ENCODE results near the gene SPEF2.

The SPEF2 gene

DNA sequence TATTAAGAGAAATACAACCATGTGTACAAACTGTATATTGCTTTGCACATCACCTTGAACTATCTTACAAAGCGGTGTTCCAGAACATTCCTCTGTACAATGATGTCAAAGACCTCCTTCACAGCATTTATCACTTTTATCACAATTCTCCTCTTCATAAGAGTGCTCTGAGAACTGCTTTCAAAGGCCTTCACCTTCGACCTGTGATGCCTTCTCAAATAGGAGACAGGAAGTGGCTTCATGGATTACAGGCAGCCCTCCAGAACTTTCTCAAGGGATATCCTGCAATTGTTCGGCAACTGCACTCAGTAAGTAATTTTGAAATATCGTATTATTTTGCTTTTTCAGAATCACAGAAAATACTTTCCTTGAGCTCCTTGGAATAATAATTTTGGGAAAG, 171.1 kb downstream of the SPEF2 start:
- H3F3A ChIP-seq (ENCODE audit: control insufficient read depth, insufficient read depth), result no peaks in the 10 kb centered on the region
- H3K4me3 ChIP-seq (ENCODE audit: low read length), result no peak overlapping the region
- H3K9me2 ChIP-seq (replicated peaks; ENCODE audit: control insufficient read depth, low read length), result no peaks in the 10 kb centered on the region
- no peaks in the 10 kb centered on the region for H3K9me3 ChIP-seq (ENCODE audit: control insufficient read depth, insufficient read depth, low read length)
- no peaks in the 10 kb centered on the region for H4K20me1 ChIP-seq (ENCODE audit: control insufficient read depth, insufficient read depth, low read depth, low read length)
- H3K79me2 ChIP-seq (ENCODE audit: control insufficient read depth, low read length), result no peaks in the 10 kb centered on the region
- no peaks in the 10 kb centered on the region for H3K4me1 ChIP-seq (ENCODE audit: control insufficient read depth, low read length)
- H3K27me3 ChIP-seq (ENCODE audit: control insufficient read depth, low read length), result no peaks in the 10 kb centered on the region
- TF ChIP-seq EZH2phosphoT487 (IDR thresholded peaks at IDR 0.05; ENCODE audit: borderline replicate concordance, low read length) (no peak), CTCF (IDR thresholded peaks at IDR 0.05; ENCODE audit: low read depth, low read length, poor library complexity, severe bottlenecking) (no peak)
- no peak overlapping the region for H3K27ac ChIP-seq (ENCODE audit: low read depth, low read length)
- H3K36me3 ChIP-seq (ENCODE audit: control insufficient read depth, low read length), result no peaks in the 10 kb centered on the region
- H3K4me2 ChIP-seq (ENCODE audit: low read length), result no peak overlapping the region

GRCh38 chr5:35789732-35790456, 172.2 kb downstream of the SPEF2 start:
- no peaks in the 10 kb centered on the region for H3F3A ChIP-seq (ENCODE audit: control insufficient read depth, insufficient read depth)
- H3K27ac ChIP-seq (ENCODE audit: low read depth, low read length), result no peak overlapping the region
- no peak overlapping the region for H3K4me3 ChIP-seq (ENCODE audit: low read length)
- H3K79me2 ChIP-seq (ENCODE audit: control insufficient read depth, low read length), result no peaks in the 10 kb centered on the region
- H3K9me2 ChIP-seq (replicated peaks; ENCODE audit: control insufficient read depth, low read length), result no peaks in the 10 kb centered on the region
- no peaks in the 10 kb centered on the region for H3K36me3 ChIP-seq (ENCODE audit: control insufficient read depth, low read length)
- no peaks in the 10 kb centered on the region for H4K20me1 ChIP-seq (ENCODE audit: control insufficient read depth, insufficient read depth, low read depth, low read length)
- no peaks in the 10 kb centered on the region for H3K9me3 ChIP-seq (ENCODE audit: control insufficient read depth, insufficient read depth, low read length)
- H3K27me3 ChIP-seq (ENCODE audit: control insufficient read depth, low read length), result no peaks in the 10 kb centered on the region
- no peaks in the 10 kb centered on the region for H3K4me1 ChIP-seq (ENCODE audit: control insufficient read depth, low read length)
- H3K4me2 ChIP-seq (ENCODE audit: low read length), result no peak overlapping the region
- no peak for TF ChIP-seq EZH2phosphoT487 (IDR thresholded peaks at IDR 0.05; ENCODE audit: borderline replicate concordance, low read length)
- TF ChIP-seq CTCF (IDR thresholded peaks at IDR 0.05; ENCODE audit: low read depth, low read length, poor library complexity, severe bottlenecking), result no peak

DNA sequence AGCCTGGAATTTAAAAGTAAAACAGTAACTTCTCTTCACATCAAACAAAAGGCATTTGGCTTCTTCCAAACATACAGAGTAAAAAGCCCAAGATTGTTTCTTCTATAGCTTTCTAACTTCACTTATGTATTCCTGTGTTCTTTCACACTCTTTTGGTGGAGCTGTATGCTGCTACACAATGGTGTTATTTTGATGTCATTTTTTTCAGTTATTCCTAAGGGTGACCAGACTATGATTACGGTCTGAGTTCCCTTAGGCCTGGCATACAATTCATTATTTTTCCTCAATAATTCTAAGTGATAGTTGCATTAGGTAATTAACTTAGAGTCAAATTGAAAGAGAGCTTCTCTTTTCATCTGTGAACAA, 172.8 kb downstream of the SPEF2 start:
- no peak for TF ChIP-seq CTCF (IDR thresholded peaks at IDR 0.05; ENCODE audit: low read depth, low read length, poor library complexity, severe bottlenecking)
- no peak for TF ChIP-seq EZH2phosphoT487 (IDR thresholded peaks at IDR 0.05; ENCODE audit: borderline replicate concordance, low read length)
- no peaks in the 10 kb centered on the region for H3K27me3 ChIP-seq (ENCODE audit: control insufficient read depth, low read length)

More for the DNA sequence above, 172.8 kb downstream of the SPEF2 start:
- Histone ChIP-seq H3K79me2 (ENCODE audit: control insufficient read depth, low read length) (no peaks in the 10 kb centered on the region), H3K9me2 (replicated peaks; ENCODE audit: control insufficient read depth, low read length) (no peaks in the 10 kb centered on the region), H4K20me1 (ENCODE audit: control insufficient read depth, insufficient read depth, low read depth, low read length) (no peaks in the 10 kb centered on the region), H3K9me3 (ENCODE audit: control insufficient read depth, insufficient read depth, low read length) (no peaks in the 10 kb centered on the region), H3K27ac (ENCODE audit: low read depth, low read length) (no peak overlapping the region), H3K4me3 (ENCODE audit: low read length) (no peak overlapping the region), H3K36me3 (ENCODE audit: control insufficient read depth, low read length) (no peaks in the 10 kb centered on the region), H3K4me1 (ENCODE audit: control insufficient read depth, low read length) (no peaks in the 10 kb centered on the region), H3K4me2 (ENCODE audit: low read length) (no peak overlapping the region), H3F3A (ENCODE audit: control insufficient read depth, insufficient read depth) (no peaks in the 10 kb centered on the region)

All from DOHH2 (cell line).